Measurements from ENCODE around the gene ZNF225. TPM values are rescaled to one million over a fixed set of nuclear protein-coding genes. Genes with fewer than 3 reads are reported as not detected.

Gene ZNF225
- 5.9 and 6.7 TPM in 2 replicates for total RNA-seq

DNA sequence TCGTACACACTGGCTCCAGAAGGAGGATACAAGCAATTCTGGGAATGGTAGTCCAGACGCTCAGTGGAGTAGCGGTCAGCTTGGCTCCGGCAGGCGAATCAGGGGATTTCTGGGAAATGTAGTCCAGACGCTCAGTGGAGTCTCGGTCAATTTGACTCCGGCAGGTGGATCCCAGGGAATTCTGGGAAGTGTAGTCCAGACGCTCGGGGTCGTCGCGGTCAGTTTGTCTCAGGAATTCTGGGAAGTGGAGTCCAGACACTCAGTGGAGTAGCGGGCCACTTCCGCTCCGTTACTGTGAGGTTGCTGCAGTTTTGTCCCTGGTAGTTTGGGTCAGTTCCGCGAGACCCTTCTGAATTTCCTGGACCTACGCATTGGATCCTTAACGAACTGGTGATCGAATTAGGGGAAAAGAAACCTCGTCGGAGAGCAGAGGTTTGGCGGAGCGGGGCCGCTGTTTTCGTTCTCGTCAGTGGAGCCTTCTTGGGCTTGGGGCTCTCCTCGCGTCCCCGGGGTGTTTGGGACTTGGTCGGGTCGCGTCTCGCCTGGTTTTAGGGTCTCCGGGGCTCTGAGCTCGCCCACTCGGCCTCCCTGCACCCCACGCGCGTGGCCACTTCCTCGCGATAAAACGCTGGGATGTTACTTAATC is at the start of gene ZNF225:
Gene ZNF225 (plus strand): TSS at position 262 of the 646 bp plus-strand sequence. CDS start 2,429 bp downstream, outside the sequence.

DNA sequence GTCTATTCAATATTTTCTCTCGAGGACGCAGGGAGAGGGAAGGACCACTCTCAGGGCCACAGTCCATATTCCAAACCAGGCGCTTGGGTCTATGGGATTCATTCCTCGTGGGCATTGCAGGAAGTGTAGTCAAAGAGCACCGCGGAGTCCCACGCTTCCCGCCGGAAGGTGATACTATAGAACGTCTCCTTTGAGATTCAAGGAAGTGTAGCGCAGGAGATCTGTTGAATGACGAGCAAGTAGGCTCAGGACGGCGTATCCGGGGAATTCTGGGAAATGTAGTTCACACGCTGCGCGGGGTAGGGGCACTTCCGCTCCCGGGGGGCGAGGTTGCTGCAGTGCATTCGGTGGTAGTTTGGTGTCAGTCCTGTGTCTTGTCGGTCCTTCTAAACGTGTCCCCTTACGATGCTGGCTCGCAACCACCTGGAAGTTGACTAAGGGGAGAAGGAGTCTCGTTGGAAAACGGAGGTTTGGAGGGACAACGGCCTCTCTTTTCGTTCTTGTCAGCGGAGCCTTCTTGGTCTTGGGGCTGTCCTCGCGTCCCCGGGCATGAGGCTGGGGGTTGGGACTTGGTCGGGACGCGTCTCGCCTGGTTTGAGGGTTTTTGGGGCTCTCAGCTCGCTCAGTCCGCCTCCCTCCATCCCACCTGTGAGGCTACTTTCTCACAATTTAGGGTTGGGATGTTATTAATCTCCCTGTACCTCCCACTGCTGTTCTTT is 41.2 kb upstream of the ZNF225 start, which contains the start of gene ZNF284:
Gene ZNF284 (plus strand): TSS at position 336 of the 719 bp plus-strand sequence. CDS start 4,231 bp downstream, outside the sequence.

DNA sequence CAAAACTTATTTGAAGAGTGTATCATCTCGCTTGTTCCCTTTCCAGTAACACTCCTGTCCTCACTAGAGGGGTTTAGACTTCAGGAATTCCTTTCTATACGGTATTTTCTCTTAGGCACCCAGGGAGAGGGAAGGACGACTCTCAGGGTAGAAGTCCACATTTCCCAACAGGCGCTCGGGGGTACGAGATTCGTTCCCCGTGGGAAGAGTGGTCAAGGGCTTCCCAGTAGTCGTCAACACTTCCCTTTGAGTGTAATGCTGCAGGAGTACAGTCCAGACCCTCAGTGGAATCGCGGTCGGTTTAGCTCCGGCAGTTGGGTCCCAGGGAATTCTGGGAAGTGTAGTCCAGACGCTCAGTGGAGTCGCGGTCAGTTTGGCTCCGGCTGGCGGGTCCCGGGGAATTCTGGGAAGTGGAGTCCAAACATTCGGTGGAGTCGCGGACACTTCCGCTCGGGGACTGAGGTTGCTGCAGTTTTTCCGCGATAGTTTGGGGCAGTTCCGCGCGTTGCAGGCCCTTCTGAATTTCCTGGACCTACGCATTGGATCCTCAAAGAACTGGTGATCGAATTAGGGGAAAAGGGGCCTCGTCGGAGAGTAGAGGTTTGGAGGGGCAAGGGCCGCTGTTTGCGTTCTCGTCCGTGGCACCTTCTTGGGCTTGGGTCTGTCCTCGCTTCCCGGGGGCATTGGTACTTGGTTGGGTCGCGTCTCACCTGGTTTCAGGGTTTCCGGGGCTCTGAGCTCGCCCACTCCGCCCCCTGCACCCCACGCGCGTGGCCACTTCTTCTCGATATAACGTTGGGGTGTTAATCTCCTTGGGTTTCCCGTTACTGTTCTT is 19.1 kb upstream of the ZNF225 start, which contains the start of gene ZNF224:
Gene ZNF224 (plus strand): TSS at position 431 of the 835 bp plus-strand sequence. CDS start 3,513 bp downstream, outside the sequence.

DNA sequence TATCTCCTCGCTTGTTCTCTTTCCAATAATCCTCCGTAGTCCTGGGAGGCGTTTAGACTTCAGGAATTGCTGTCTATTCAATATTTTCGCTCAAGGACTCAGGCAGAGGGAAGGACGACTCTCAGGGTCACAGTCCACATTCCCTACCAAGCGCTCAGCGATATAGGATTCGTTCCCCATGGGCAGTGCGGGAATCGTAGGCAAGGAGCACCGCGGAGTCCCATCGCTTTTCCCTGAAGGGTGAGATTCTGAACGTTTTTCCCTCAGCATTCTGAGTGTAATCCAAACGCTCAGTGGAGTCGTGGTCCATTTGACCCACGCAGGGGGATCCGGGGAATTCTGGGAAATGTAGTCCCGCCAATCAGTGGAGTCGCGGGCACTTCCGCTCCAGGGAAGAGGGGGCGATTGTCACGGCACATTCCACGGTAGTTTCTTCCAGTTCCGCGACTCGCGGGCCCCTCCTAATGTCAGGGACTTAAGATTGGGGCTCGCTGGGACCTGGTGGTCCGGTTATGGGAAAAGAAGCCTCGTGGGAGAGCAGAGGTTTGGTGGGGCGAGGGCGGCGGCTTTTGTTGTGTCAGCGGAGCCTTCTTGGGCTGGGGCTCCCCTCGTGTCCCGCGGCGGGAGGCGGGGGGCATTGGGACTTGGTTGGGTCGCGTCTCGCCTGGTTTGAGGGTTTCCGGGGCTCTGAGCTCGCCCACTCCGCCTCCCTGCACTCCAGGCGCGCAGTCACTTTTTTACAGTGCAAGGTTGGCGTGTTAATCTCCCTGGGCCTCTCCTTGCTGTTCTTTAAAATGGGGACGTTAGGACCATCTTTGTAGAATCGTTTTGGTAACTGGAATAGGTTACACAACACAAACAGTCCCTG is 28.2 kb downstream of the ZNF225 start, which contains the start of gene ZNF234:
Gene ZNF234 (plus strand): TSS at position 364 of the 868 bp plus-strand sequence. CDS start 3,079 bp downstream, outside the sequence.

DNA sequence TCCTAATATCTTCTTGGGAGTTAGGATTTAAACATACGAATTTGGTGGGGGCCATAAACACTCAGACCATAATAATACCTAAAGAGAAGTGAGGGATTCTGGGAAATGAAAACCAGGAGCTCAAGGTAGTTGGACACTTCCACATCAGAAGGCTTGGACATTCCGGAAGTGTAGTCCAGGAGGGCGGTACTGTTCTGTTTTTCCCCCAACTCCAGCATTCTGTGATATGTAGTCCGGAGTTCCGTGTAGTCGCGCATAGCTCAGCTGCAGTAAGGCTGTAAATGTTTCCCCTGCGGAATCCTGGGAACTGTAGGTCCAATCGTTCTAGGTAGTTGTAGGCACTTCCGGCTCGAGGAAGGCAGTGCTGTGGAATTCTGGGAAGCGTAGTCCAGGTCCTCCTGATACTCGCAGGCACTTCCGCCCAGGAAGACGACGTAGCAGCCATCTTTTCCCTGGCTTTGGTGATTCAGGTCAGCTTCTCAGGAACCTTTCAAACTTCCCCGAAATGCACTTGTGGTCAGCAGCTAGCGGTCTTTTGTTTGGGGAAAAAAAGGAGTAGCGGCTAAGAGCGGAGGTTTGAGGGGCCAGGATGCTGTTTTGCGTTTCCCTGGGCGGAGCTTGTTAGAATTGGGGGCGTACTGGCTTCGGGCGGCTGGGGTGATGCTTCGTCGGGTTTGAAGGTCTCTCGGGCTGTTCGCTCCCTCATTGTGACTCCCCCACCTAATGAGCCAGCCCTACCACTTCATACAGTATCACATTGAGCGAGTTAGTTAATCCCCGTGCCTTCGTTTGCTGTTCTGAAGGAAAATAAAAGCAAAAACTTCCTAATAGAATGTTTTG is 51.7 kb downstream of the ZNF225 start, which contains the start of gene ZNF226:
Gene ZNF226 (plus strand): TSS at position 428 of the 840 bp plus-strand sequence. CDS start 4,981 bp downstream, outside the sequence.

Other genes starting within 250 kb of the ZNF225 start
- gene ZNF404, start 229.4 kb upstream of the ZNF225 start, total RNA-seq: 2.2 and 5.7 TPM in 2 replicates
- gene ZNF45, start 178.1 kb upstream of the ZNF225 start, total RNA-seq: 14.1 and 17.3 TPM in 2 replicates
- 8.7 and 9.2 TPM in 2 replicates for gene ZNF221, start 162.2 kb upstream of the ZNF225 start, total RNA-seq
- gene ZNF155, start 129.2 kb upstream of the ZNF225 start, total RNA-seq: 7.6 and 11.4 TPM in 2 replicates
- 3.0 and 3.1 TPM in 2 replicates for gene ZNF230, start 110.4 kb upstream of the ZNF225 start, total RNA-seq
- 7.5 and 7.9 TPM in 2 replicates for gene ZNF222, start 88.0 kb upstream of the ZNF225 start, total RNA-seq
- 3.7 and 4.1 TPM in 2 replicates for gene ZNF223, start 61.4 kb upstream of the ZNF225 start, total RNA-seq
- gene ZNF284, start 41.2 kb upstream of the ZNF225 start, total RNA-seq: 2.4 and 2.9 TPM in 2 replicates
- 20.5 and 21.2 TPM in 2 replicates for gene ZNF224, start 19.0 kb upstream of the ZNF225 start, total RNA-seq
- gene ZNF234, start 28.2 kb downstream of the ZNF225 start, total RNA-seq: 12.3 and 14.6 TPM in 2 replicates
- gene ZNF226, start 51.7 kb downstream of the ZNF225 start, total RNA-seq: 14.6 and 16.6 TPM in 2 replicates
- 19.3 and 20.5 TPM in 2 replicates for gene ZNF227, start 99.1 kb downstream of the ZNF225 start, total RNA-seq
- 0.55 and 0.87 TPM in 2 replicates for gene ZNF233, start 146.5 kb downstream of the ZNF225 start, total RNA-seq
- 2.4 and 3.2 TPM in 2 replicates for gene ZNF235, start 191.6 kb downstream of the ZNF225 start, total RNA-seq
- gene ZNF112, start 243.3 kb downstream of the ZNF225 start, total RNA-seq: 7.6 and 7.9 TPM in 2 replicates

All from uterine smooth muscle cell (primary cell).